Pancreas (tissue), 10 donors: Measurements from ENCODE around the gene MYEOV. TPM values are rescaled to one million over a fixed set of nuclear protein-coding genes. Genes with fewer than 3 reads are reported as not detected.
A peak's percentile ranks its signal among the peaks of the same experiment; 100 is the strongest.

Experiments
- ATAC-seq, 4 donors: fragments of 200-7000 bp; cut with Tn5 transposase; one replicate each; pipeline versions ENCODE4 v1.8.0 to v1.9.1; 2020; ENCODE audit warnings: mild to moderate bottlenecking in 4 of 4, moderate library complexity in 4 of 4
- DNase-seq, 6 donors: peaks; one replicate each; pipeline ENCODE4 v3.0.0-alpha.2; 2020
- FAIRE-seq: peaks from 2 replicates; lab custom pipeline; 2012; peaks lifted over from hg19 to GRCh38; lab: Jason Lieb, UNC
- H3K27ac ChIP-seq, 4 donors: fragments of 200-600 bp; sonication (generic); 1 replicate in 3 of 4; 2 replicates in 1 of 4; pipeline versions ENCODE4 v1.5.0 to v1.8.0; 2020
- H3K27me3 ChIP-seq, 4 donors: fragments of 200-600 bp; one replicate each; pipeline ENCODE4 v1.8.0; 2021
- H3K36me3 ChIP-seq, 3 donors: fragments of 200-600 bp; sonication (generic) in 1 of 3; one replicate each; pipeline versions ENCODE4 v1.5.0 to v1.8.0; 2020 to 2021
- H3K4me1 ChIP-seq, 3 donors: fragments of 200-600 bp; one replicate each; pipeline ENCODE4 v1.8.0; 2021
- H3K4me3 ChIP-seq, 4 donors: fragments of 200-600 bp; sonication (generic) in 2 of 4; one replicate each; pipeline versions ENCODE4 v1.5.0 to v1.8.0; 2020 to 2021
- H3K9me3 ChIP-seq, 4 donors: fragments of 200-600 bp; one replicate each; pipeline ENCODE4 v1.8.0; 2021
- WGBS, 2 donors: extraction: QIAGEN DNeasy Blood & Tissue Kit; methylation state at CpG; one replicate each; pipeline ENCODE4 v1.1.7; 2013; 5-methylcytosine and 5-hydroxymethylcytosine counted together
- intact Hi-C, 3 donors: fragments of 100-400 bp; cut with DNase I; formaldehyde crosslinking; loops; one replicate each; pipeline versions ENCODE4 v1.11.1 to v1.14.2; 2022
- polyA plus RNA-seq, 2 donors: library from polyadenylated mRNA; stranded (reverse); fragments of 200-250 nt; gene quantifications; one replicate each; pipeline ENCODE4 v1.2.3, GENCODE V29; 2013
- total RNA-seq, 6 donors: library from RNA; stranded (reverse); fragmentation: NEBNext Ultra II Directional in 4 of 6; extraction: Animal tissue kit (Norgen Biotek cat#: 25700) in 4 of 6; gene quantifications; one replicate each; pipeline versions ENCODE4 v1.2.1 to v1.2.4, GENCODE V29; 2021 to 2023
- TF ChIP-seq, protein P1 (sequence below), 4 donors: fragments of 200-600 bp; sonication (generic) in 3 of 4; IDR thresholded peaks; one replicate each; pipeline versions ENCODE4 v1.5.0 to v1.8.0; 2021; ENCODE audit warnings: antibody characterized with exemption in 4 of 4
- donor health status: healthy with polysubstance abuse.
- donor health status: DM: no; HTN: no; CAD: no; lungs with moderate emphysema.
- donor health status: DM: no; HTN: no; CAD: no.
- donor health status: control.
- donor health status: control.
- donor health status: Bipolar disorder and iron deficiency.
- donor health status: DM: yes; HTN: yes; CAD: no.
- donor health status: DM: no; HTN: no; CAD: no.
- donor health status: DM: no; HTN: no; CAD: no.
- donor health status: DM: yes; HTN: yes; CAD: no.

Gene MYEOV
- total and polyA plus RNA-seq, 8 donors: 0.37 to 3.8 (median 3.2) TPM; not detected in 1

DNA sequence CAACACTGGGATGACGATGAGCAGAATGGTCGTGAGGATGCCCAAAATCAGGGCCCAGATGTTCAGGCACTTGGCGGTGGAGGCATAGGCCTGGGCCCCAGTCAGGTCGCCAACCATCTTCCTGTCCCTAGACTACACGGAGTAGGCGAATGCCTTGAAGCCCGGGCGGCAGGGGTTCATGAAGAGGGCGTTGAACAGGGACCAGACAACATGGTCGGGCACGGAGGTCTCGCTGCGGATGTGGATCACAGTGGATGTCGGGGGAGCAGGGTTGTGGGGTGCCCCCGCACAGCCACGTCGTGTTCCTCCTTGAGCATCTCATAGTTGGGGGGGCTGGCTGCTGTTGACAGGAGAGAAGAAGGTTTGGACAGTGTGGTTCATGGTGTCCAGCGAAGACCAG, 9.5 kb downstream of the MYEOV start:
- FAIRE-seq: no peak
- Histone ChIP-seq H3K36me3 (no peaks in the 10 kb centered on the region), H3K9me3 (no peaks in the 10 kb centered on the region), H3K27ac (no peak overlapping the region), H3K4me3 (no peak overlapping the region), H3K4me1 (no peaks in the 10 kb centered on the region), H3K27me3 (no peaks in the 10 kb centered on the region)
- ATAC-seq: no peak
- WGBS, 2 donors: 93% methylated on average over 18 of the region's 18 CpGs
- intact Hi-C loops: no loop called here
- DNase-seq: no peak
- TF ChIP-seq, protein P1, sequence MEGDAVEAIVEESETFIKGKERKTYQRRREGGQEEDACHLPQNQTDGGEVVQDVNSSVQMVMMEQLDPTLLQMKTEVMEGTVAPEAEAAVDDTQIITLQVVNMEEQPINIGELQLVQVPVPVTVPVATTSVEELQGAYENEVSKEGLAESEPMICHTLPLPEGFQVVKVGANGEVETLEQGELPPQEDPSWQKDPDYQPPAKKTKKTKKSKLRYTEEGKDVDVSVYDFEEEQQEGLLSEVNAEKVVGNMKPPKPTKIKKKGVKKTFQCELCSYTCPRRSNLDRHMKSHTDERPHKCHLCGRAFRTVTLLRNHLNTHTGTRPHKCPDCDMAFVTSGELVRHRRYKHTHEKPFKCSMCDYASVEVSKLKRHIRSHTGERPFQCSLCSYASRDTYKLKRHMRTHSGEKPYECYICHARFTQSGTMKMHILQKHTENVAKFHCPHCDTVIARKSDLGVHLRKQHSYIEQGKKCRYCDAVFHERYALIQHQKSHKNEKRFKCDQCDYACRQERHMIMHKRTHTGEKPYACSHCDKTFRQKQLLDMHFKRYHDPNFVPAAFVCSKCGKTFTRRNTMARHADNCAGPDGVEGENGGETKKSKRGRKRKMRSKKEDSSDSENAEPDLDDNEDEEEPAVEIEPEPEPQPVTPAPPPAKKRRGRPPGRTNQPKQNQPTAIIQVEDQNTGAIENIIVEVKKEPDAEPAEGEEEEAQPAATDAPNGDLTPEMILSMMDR (IDR thresholded peaks at IDR 0.05): no peak

DNA sequence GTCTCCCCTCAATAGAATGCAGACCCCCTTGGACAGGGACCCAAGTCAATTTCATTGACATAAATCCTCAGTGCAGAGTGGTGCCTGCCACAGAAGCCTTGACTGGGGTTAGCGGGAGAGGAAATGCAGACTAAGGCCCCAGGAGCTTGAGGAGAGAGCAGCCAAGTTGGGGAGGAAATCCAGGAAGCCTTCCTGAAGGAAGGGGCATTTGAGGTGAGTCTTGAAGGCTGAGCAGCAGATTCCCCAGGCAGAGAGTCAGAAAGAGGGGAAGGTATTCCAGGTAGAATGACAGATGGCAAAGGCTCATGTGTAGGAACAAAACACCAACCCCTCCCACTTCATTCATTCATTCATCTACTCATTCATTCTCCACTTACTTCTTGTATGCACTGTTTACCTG, 10.3 kb downstream of the MYEOV start:
- H3K27ac ChIP-seq: no peak overlapping the region
- no peaks in the 10 kb centered on the region for H3K4me1 ChIP-seq
- WGBS, 2 donors: 85 to 90% methylated on average over 1 of the region's 1 CpG
- no peak overlapping the region for H3K4me3 ChIP-seq
- no peaks in the 10 kb centered on the region for H3K36me3 ChIP-seq
- no peaks in the 10 kb centered on the region for H3K9me3 ChIP-seq
- intact Hi-C loops: no loop called here
- DNase-seq (no peak), ATAC-seq (no peak), FAIRE-seq (no peak)
- TF ChIP-seq, protein P1 (IDR thresholded peaks at IDR 0.05): no peak
- no peaks in the 10 kb centered on the region for H3K27me3 ChIP-seq

DNA sequence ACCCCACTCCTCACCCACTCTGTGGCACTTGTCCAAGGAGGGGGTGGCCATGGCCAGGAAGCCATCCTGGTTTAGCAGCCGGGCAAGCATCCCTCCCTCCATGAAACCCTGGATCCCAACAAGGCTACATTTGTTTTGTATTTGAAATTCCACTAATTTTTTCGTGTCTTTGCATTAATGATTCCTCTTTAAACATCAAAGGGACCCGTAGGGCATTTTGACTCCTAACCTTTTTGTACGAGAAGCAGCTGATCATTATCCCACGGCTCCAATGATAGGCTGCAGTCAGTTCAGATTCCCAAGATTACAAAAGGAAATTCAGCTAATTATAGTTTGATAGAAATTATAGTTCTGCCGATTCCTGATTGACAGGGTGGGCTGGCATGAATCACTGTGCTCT, 10.7 kb downstream of the MYEOV start:
- intact Hi-C loops: no loop called here
- WGBS, 2 donors: 28 to 31% methylated on average over 6 of the region's 6 CpGs
- FAIRE-seq: no peak
- H3K27me3 ChIP-seq: no peaks in the 10 kb centered on the region
- no peak for ATAC-seq
- no peaks in the 10 kb centered on the region for H3K9me3 ChIP-seq
- H3K27ac ChIP-seq: no peak overlapping the region
- H3K4me1 ChIP-seq: no peaks in the 10 kb centered on the region
- no peaks in the 10 kb centered on the region for H3K36me3 ChIP-seq
- TF ChIP-seq, protein P1 (IDR thresholded peaks at IDR 0.05): no peak
- no peak for DNase-seq
- no peak overlapping the region for H3K4me3 ChIP-seq

DNA sequence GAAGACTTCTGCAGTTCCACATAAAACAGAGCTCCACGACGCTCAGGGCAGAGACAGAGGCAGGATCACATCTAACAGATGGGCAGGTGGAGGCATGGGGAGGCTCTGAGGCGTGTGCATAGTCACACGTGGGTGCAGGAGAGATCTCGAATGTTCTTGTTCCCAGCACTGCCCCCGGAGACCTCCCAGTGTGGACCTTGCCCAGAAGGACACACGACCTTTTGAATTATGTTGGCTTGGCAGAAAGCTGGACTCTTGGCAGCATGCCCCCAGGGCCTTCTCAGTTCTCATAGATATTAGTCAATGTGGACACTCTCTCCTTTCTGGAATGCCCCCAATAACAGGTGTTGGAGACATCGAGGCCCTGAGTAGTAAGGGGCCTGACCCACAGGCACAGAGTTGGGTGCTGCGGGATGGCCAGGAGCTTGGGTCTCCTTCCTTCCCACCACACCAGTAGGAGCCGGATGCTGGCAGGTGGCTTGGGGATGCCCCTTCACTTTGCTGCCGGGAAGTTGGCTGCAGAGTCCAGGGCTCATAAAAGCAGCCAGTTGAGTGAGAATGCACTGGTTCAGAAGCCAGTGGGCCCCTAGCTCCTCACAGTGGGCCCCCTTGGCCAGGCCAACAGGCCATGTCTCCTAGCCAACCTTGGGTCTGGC, 12.1 kb downstream of the MYEOV start:
- Histone ChIP-seq H3K4me3 (no peak overlapping the region), H3K9me3 (no peaks in the 10 kb centered on the region), H3K36me3 (no peaks in the 10 kb centered on the region), H3K4me1 (no peaks in the 10 kb centered on the region), H3K27me3 (no peaks in the 10 kb centered on the region), H3K27ac (no peak overlapping the region)
- intact Hi-C loops: no loop called here
- peak; percentile 26 to 67 (median 37) for ATAC-seq
- TF ChIP-seq, protein P1 (IDR thresholded peaks at IDR 0.05): no peak
- peak in 1 of 6 donors; percentile 46 for DNase-seq
- FAIRE-seq: no peak
- 38 to 43% methylated on average over 11 of the region's 11 CpGs for WGBS, 2 donors

DNA sequence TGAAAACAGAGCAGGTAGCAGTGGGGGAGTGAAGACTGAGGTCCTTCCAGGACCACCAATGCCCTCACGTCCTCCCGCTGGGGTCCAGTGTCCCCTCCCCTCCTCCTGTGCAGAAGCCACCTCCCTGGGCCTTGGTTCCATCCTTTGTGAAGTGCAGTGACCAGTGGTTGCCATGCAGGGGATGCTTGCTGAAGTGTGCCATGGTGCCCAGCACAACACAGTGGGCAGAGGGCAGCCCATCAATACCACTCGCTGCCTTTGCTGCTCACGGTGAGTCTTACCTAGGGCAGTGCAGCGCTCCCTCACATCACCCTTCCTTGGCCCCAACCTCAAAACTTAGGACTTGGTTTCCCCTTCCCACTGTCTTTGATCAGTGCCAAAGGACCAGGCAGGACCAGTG, 12.9 kb downstream of the MYEOV start:
- TF ChIP-seq, protein P1 (IDR thresholded peaks at IDR 0.05): no peak
- Histone ChIP-seq H3K9me3 (no peaks in the 10 kb centered on the region), H3K27ac (no peak overlapping the region), H3K27me3 (no peaks in the 10 kb centered on the region), H3K4me3 (no peak overlapping the region), H3K4me1 (no peaks in the 10 kb centered on the region), H3K36me3 (no peaks in the 10 kb centered on the region)
- 93 to 95% methylated on average over 5 of the region's 5 CpGs for WGBS, 2 donors
- DNase-seq (no peak), FAIRE-seq (no peak), ATAC-seq (no peak)
- intact Hi-C loops: no loop called here
